ENCODE results near the gene MRPS18B. TPM values are rescaled to one million over a fixed set of nuclear protein-coding genes. Genes with fewer than 3 reads are reported as not detected.
A peak's percentile ranks its signal among the peaks of the same experiment; 100 is the strongest.

The MRPS18B gene
- 100 to 1,000 TPM; 106 to 144 (median 127) TPM for total RNA-seq
- 100 to 1,000 TPM in 1 of 2 donors, 10 to 100 TPM in 1; 48.4 to 169 TPM for polyA plus RNA-seq
- long read RNA-seq, donor 1, transcript MRPS18B-206 (7 exons, 1,532 nt), result major isoform, 95 of 142 reads
- long read RNA-seq, donor 1, partial matches to known transcripts, result 42 of 142 reads
- long read RNA-seq, donor 1, other reads (novel, unspliced or antisense), result 5 of 142 reads
- long read RNA-seq, donor 2, transcript MRPS18B-206 (7 exons, 1,532 nt), result major isoform, 105 of 180 reads
- long read RNA-seq, donor 2, partial matches to known transcripts, result 73 of 180 reads
- long read RNA-seq, donor 2, other reads (novel, unspliced or antisense), result 2 of 180 reads
- long read RNA-seq, donor 3, transcript MRPS18B-206 (7 exons, 1,532 nt), result major isoform, 116 of 125 reads
- long read RNA-seq, donor 3, partial matches to known transcripts, result 6 of 125 reads
- long read RNA-seq, donor 3, other reads (novel, unspliced or antisense), result 3 of 125 reads

DNA sequence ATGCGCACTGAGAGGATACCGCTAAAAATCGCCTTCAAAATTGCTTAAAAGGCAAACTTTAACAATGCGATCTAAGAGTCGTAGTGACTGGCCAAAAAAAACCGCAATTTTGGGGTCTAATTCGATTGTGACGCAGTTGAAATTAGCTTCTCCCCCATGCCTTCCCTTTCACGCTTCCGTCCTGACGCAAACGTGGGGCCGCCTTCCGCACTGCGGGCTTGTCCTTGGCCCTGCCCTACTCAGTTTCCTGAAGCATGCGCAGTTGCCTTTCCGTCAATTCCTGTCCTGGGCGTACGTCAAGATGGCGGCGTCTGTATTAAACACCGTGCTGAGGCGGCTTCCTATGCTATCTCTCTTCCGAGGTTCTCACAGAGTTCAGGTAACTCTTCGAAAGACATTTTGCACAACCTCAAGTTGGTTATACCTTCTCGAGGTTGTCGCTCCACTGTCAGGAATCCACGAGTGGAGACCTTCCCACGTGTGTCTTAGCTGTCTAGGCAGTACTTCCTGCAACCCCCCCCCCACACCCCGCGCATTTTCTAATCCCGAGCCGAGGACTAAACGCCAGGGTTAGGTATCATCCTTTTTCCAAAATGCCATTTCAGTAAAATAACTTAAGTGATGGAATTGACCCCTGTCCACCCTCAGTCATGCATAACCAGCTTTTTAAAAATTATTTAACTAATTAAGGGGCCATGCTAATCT lies at the start of gene MRPS18B:
MRPS18B (plus strand) TSS at position 276 of the 705 bp plus-strand sequence; CDS start at position 302, 26 bp downstream.
- 0 to 1% methylated on average over 34 of the region's 34 CpGs for WGBS, 2 donors
- intact Hi-C loops (cut with DNase I), result loop anchor here in 6 of 10 donors (1.0 to 5.0 kb wide), 5 partner anchors 70 to 125 kb away; partner anchors contain the start of genes TUBB (in 5 of the 6), FLOT1 (in 1 of the 6), IER3 (in 1 of the 6) and PPP1R18 (in 1 of the 6)
- peaks cover 12 to 37% (median 33%) of the 10 kb centered on the region in 9 donors for H3K4me1 ChIP-seq
- peak within 1 kb of the TSS; percentile 86 to 98 (median 95) for H3K27ac ChIP-seq
- no peaks in the 10 kb centered on the region for H3K27me3 ChIP-seq
- H3K9me3 ChIP-seq, result no peaks in the 10 kb centered on the region
- TF ChIP-seq, protein P1, sequence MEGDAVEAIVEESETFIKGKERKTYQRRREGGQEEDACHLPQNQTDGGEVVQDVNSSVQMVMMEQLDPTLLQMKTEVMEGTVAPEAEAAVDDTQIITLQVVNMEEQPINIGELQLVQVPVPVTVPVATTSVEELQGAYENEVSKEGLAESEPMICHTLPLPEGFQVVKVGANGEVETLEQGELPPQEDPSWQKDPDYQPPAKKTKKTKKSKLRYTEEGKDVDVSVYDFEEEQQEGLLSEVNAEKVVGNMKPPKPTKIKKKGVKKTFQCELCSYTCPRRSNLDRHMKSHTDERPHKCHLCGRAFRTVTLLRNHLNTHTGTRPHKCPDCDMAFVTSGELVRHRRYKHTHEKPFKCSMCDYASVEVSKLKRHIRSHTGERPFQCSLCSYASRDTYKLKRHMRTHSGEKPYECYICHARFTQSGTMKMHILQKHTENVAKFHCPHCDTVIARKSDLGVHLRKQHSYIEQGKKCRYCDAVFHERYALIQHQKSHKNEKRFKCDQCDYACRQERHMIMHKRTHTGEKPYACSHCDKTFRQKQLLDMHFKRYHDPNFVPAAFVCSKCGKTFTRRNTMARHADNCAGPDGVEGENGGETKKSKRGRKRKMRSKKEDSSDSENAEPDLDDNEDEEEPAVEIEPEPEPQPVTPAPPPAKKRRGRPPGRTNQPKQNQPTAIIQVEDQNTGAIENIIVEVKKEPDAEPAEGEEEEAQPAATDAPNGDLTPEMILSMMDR (IDR thresholded peaks at IDR 0.05), result no peak
- H3K4me3 ChIP-seq, result peak within 1 kb of the TSS; percentile 57 to 94 (median 76)
- DNase-seq, result peak; percentile 97 to 99
- peak; percentile 88 to 93 (median 91) for ATAC-seq
- H3K36me3 ChIP-seq, result peaks cover 4 to 65% (median 39%) of the 10 kb centered on the region in 9 donors

DNA sequence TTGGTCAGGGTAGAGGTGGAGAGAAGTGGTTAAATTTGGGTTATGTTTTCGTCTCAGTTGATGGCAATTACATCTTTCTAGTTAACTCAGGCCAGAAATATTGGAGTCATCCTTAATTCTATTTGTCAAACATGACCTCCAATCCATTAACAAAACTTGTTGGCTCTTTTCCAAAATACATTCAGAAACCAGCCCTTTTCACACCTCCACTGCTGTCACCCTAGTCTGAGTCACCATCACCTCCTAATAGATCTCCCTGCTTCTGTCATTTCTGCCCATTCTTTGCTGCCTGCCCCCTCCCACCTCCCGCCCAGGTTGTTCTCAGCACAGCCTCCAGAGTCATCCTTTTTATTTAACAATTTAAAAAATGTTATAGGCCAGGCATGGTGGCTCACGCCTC lies 49.4 kb upstream of the MRPS18B start:
- peaks cover 10 to 28% (median 26%) of the 10 kb centered on the region in 9 donors for H3K4me1 ChIP-seq
- TF ChIP-seq, protein P1 (IDR thresholded peaks at IDR 0.05), result no peak
- H3K27me3 ChIP-seq, result no peaks in the 10 kb centered on the region
- no peak overlapping the region for H3K4me3 ChIP-seq
- H3K36me3 ChIP-seq, result peaks cover 0 to 12% (median under 1%) of the 10 kb centered on the region in 9 donors
- H3K9me3 ChIP-seq, result no peaks in the 10 kb centered on the region
- intact Hi-C loops (cut with DNase I), result no loop called here
- 63 to 83% methylated on average over 3 of the region's 3 CpGs for WGBS, 2 donors
- ATAC-seq (no peak), DNase-seq (no peak)
- no peak overlapping the region for H3K27ac ChIP-seq

DNA sequence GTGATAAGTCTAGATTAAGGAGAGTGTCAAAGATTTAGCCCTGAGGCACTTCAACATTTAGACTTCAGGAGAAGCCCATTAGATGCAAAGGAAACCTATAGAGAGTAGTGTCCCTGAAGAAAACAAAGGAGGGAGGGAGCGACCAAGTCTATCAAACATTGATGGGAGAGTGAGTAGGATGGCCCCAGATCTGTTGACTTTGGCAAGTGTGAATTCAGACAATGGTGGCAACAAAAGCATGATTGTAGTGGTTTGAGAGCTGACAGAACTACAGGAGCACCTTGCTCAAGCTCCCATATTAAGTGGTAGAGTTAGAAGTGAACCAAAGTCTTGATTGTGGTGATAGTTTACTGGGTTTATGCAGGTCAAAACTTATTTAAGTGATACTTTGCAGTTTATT lies 47.4 kb upstream of the MRPS18B start:
- DNase-seq (no peak), ATAC-seq (no peak)
- H3K9me3 ChIP-seq, result no peaks in the 10 kb centered on the region
- no peaks in the 10 kb centered on the region for H3K27me3 ChIP-seq
- H3K4me1 ChIP-seq, result peaks cover 10 to 38% (median 29%) of the 10 kb centered on the region in 9 donors
- 64 to 68% methylated on average over 1 of the region's 1 CpG for WGBS, 2 donors
- H3K27ac ChIP-seq, result peak overlapping the region in 7 of 10 donors; percentile 82 to 94 (median 89)
- H3K36me3 ChIP-seq, result peaks cover 0 to 10% (median 0%) of the 10 kb centered on the region in 9 donors
- TF ChIP-seq, protein P1 (IDR thresholded peaks at IDR 0.05), result no peak
- H3K4me3 ChIP-seq, result peak overlapping the region; percentile 53 to 87 (median 72)
- intact Hi-C loops (cut with DNase I), result loop anchor here in 3 of 10 donors (2.0 kb wide), 1 partner anchor 13 kb away; the partner anchor contains the start of genes GNL1 (in 3 of the 3) and PRR3 (in 3 of the 3)

DNA sequence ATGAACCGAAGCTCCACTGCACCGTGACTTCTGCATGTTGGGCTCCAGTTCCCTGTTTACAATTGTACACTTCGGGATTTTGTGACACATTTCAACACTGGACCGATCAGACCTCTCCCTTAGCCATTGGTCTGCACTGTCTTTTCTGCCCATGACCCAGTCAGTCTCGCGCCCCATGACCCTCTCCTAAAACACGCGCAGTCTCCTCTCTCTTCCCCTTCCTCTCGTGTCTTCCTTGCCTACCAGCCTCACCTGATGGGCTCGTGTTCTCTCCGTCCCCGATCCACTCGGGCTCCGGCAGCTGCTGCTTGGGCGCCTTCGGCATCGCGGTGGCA lies 46.9 kb upstream of the MRPS18B start:
- peaks cover 0 to 15% (median 0%) of the 10 kb centered on the region in 9 donors for H3K36me3 ChIP-seq
- H3K27me3 ChIP-seq, result no peaks in the 10 kb centered on the region
- peaks cover 10 to 38% (median 29%) of the 10 kb centered on the region in 9 donors for H3K4me1 ChIP-seq
- peak overlapping the region; percentile 45 to 94 (median 88) for H3K27ac ChIP-seq
- ATAC-seq, result peak; percentile 6 to 46 (median 24)
- DNase-seq, result peak in 1 of 2 donors; percentile 22
- no peaks in the 10 kb centered on the region for H3K9me3 ChIP-seq
- intact Hi-C loops (cut with DNase I), result loop anchor here in 4 of 10 donors (1.0 to 2.0 kb wide), 2 partner anchors 14 kb away; partner anchors contain the start of genes GNL1 (in 4 of the 4) and PRR3 (in 3 of the 4)
- H3K4me3 ChIP-seq, result peak overlapping the region; percentile 53 to 87 (median 72)
- TF ChIP-seq, protein P1 (IDR thresholded peaks at IDR 0.05), result no peak
- WGBS, 2 donors, result 1% methylated on average over 18 of the region's 18 CpGs

Data from heart right ventricle (tissue), 16 donors.